NOMO-1 treated with dmso at 0.1 percent for 144 hours (cell line): ENCODE data around the gene PLPP2.

Experiments
- DNase-seq: peaks from one replicate; lab custom pipeline; 2025; ENCODE audit not compliant: unreplicated experiment; lab: John Stamatoyannopoulos, UW

PLPP2 gene

GRCh38 chr19:293436-294110 is 2.4 kb upstream of the PLPP2 start:
- DNase-seq: no peak

- DNase-seq: no peak
Measured at GRCh38 chr19:292951-293350, 1.7 kb upstream of the PLPP2 start.

- DNase-seq: no peak
Measured at GRCh38 chr19:292281-292884, 1.2 kb upstream of the PLPP2 start.

- no peak for DNase-seq
Measured at GRCh38 chr19:291561-292280, 518 bp upstream of the PLPP2 start.

GRCh38 chr19:290372-291005 is 714 bp downstream of the PLPP2 start:
- DNase-seq: no peak

- DNase-seq: no peak
Measured at GRCh38 chr19:289651-290371, 1.4 kb downstream of the PLPP2 start.

GRCh38 chr19:288911-289310 is 2.3 kb downstream of the PLPP2 start:
- DNase-seq: no peak

- DNase-seq: no peak
Measured at GRCh38 chr19:287381-287871, 3.8 kb downstream of the PLPP2 start.

GRCh38 chr19:283395-283794 is 7.8 kb downstream of the PLPP2 start:
- no peak for DNase-seq

GRCh38 chr19:282501-282900 is 8.7 kb downstream of the PLPP2 start:
- no peak for DNase-seq

GRCh38 chr19:281992-282391 is 9.2 kb downstream of the PLPP2 start:
- no peak for DNase-seq

- no peak for DNase-seq
Measured at GRCh38 chr19:281156-281853, 9.9 kb downstream of the PLPP2 start.

GRCh38 chr19:280541-281009 is 10.6 kb downstream of the PLPP2 start:
- DNase-seq: no peak

GRCh38 chr19:279656-280055 is 11.5 kb downstream of the PLPP2 start:
- DNase-seq: no peak

GRCh38 chr19:279231-279630 is 12.0 kb downstream of the PLPP2 start:
- no peak for DNase-seq

- DNase-seq: no peak
Measured at GRCh38 chr19:277581-278165, 13.5 kb downstream of the PLPP2 start.

- DNase-seq: no peak
Measured at GRCh38 chr19:277131-277530, 14.1 kb downstream of the PLPP2 start.

- DNase-seq: no peak
Measured at GRCh38 chr19:275958-276646, 15.1 kb downstream of the PLPP2 start.

GRCh38 chr19:275000-275399 is 16.2 kb downstream of the PLPP2 start:
- no peak for DNase-seq
